HG03175 (cell line): Measurements from ENCODE around the gene NGRN.

Source experiments
- ATAC-seq: cut with Tn5 transposase; IDR thresholded peaks from one replicate; pipeline ENCODE4 v1.9.1; 2021; ENCODE audit warnings: mild to moderate bottlenecking, moderate library complexity; ENCODE audit not compliant: unreplicated experiment

The NGRN gene

GRCh38 chr15:90315278-90315982 is 50.0 kb downstream of the NGRN start:
- ATAC-seq: no peak

- no peak for ATAC-seq
Measured at GRCh38 chr15:90316139-90316538, 50.7 kb downstream of the NGRN start.

GRCh38 chr15:90318591-90318990 is 53.1 kb downstream of the NGRN start:
- no peak for ATAC-seq

- peak; percentile 86 for ATAC-seq
Measured at GRCh38 chr15:90320062-90320884, 54.8 kb downstream of the NGRN start.

- no peak for ATAC-seq
Measured at GRCh38 chr15:90320885-90321278, 55.4 kb downstream of the NGRN start.
